B cell (primary cell): ENCODE measurements around the gene RMDN2. TPM values are rescaled to one million over a fixed set of nuclear protein-coding genes. Genes with fewer than 3 reads are reported as not detected.

Experiments
- ATAC-seq: fragments of 200-7000 bp; cut with Tn5 transposase; one replicate; pipeline ENCODE4 v1.10.0; 2021; ENCODE audit warnings: low read depth, mild to moderate bottlenecking, moderate number of reproducible peaks, moderate library complexity
- CTCF ChIA-PET: fragments of 350-600 bp; sonication (Branson Sonifier 250); formaldehyde crosslinking; loops from one replicate; lab custom pipeline; 2021; ENCODE audit warnings: antibody characterized with exemption, inconsistent platforms; lab: Charles Lee
- POLR2A ChIA-PET: fragments of 350-600 bp; sonication (Branson Sonifier 250); formaldehyde crosslinking; loops from one replicate; lab custom pipeline; 2021; ENCODE audit warnings: antibody characterized with exemption; lab: Charles Lee
- DNase-seq: peaks from one replicate; pipeline ENCODE4 v3.0.0; 2013
- H2AFZ ChIP-seq: 2 replicates; pipeline ENCODE4 v1.6.1; 2012; ENCODE audit warnings: mild to moderate bottlenecking, low read depth, low read length; ENCODE audit not compliant: insufficient read depth, poor library complexity, severe bottlenecking
- H3K27ac ChIP-seq, 2 donors: 1 replicate in 1 of 2; 2 replicates in 1 of 2; pipeline ENCODE4 v1.5.1; 2012 to 2013; ENCODE audit warnings: low read length in 2 of 2, mild to moderate bottlenecking in 2 of 2, moderate library complexity in 1 of 2
- H3K27me3 ChIP-seq, 4 experiments: fragments of 200-600 bp in 1 of 4; sonication (generic) in 1 of 4; replicated peaks in 1 of 4; 1 replicate in 2 of 4; 2 replicates in 2 of 4; pipeline versions ENCODE4 v1.6.1 to v1.7.0; 2013 to 2016; ENCODE audit warnings: low read length in 3 of 4, mild to moderate bottlenecking in 2 of 4, mixed read lengths in 1 of 4, moderate library complexity in 1 of 4; ENCODE audit not compliant: insufficient read depth in 4 of 4, control insufficient read depth in 3 of 4; ENCODE audit errors: control extremely low read depth in 1 of 4
- H3K36me3 ChIP-seq, 2 experiments: replicated peaks in 1 of 2; 1 replicate in 1 of 2; 2 replicates in 1 of 2; pipeline versions ENCODE4 v1.6.1 to v1.7.1; 2013; ENCODE audit warnings: low read length in 1 of 2; ENCODE audit not compliant: insufficient read depth in 2 of 2, control insufficient read depth in 1 of 2; ENCODE audit errors: control extremely low read depth in 1 of 2, extremely low read depth in 1 of 2
- H3K4me1 ChIP-seq, 2 donors: fragments of 200-600 bp in 1 of 2; sonication (generic) in 1 of 2; 1 replicate in 1 of 2; 2 replicates in 1 of 2; pipeline versions ENCODE4 v1.5.1 to v1.6.1; 2013 to 2017; ENCODE audit warnings: low read length in 2 of 2; ENCODE audit not compliant: control insufficient read depth in 2 of 2, insufficient read depth in 2 of 2
- H3K4me2 ChIP-seq: replicated peaks from 2 replicates; pipeline ENCODE3; 2012; ENCODE audit warnings: mild to moderate bottlenecking, low read depth, low read length; ENCODE audit not compliant: poor library complexity, severe bottlenecking
- H3K4me3 ChIP-seq, 5 experiments: fragments of 200-600 bp in 1 of 5; sonication (generic) in 1 of 5; 1 replicate in 3 of 5; 2 replicates in 2 of 5; pipeline versions ENCODE4 v1.5.1 to v1.7.0; 2011 to 2016; ENCODE audit warnings: low read length in 4 of 5, mild to moderate bottlenecking in 4 of 5, low read depth in 2 of 5, control low read depth in 1 of 5, moderate library complexity in 1 of 5; ENCODE audit not compliant: insufficient read depth in 1 of 5; ENCODE audit errors: control extremely low read depth in 1 of 5, extremely low read depth in 1 of 5
- H3K79me2 ChIP-seq: fragments of 200-600 bp; sonication (generic); one replicate; pipeline ENCODE4 v1.6.0; 2016; ENCODE audit warnings: low read length; ENCODE audit not compliant: control insufficient read depth, insufficient read depth
- H3K9ac ChIP-seq: fragments of 200-600 bp; sonication (generic); 2 replicates; pipeline ENCODE4 v1.6.1; 2017; ENCODE audit warnings: mild to moderate bottlenecking, low read length, moderate library complexity
- H3K9me3 ChIP-seq, 3 donors: one replicate each; pipeline versions ENCODE4 v1.6.1 to v1.7.1; 2013; ENCODE audit warnings: low read length in 2 of 3; ENCODE audit not compliant: control insufficient read depth in 2 of 3, insufficient read depth in 1 of 3; ENCODE audit errors: control extremely low read depth in 1 of 3
- H4K20me1 ChIP-seq: 2 replicates; pipeline ENCODE4 v1.6.0; 2012; ENCODE audit warnings: mild to moderate bottlenecking, low read length; ENCODE audit not compliant: insufficient read depth, control insufficient read depth, poor library complexity, severe bottlenecking
- H3K27ac Mint-ChIP-seq: one replicate; pipeline ENCODE4 v1.8.0; 2021; ENCODE audit warnings: mixed read lengths
- H3K27me3 Mint-ChIP-seq: one replicate; pipeline ENCODE4 v1.8.0; 2021; ENCODE audit warnings: mixed read lengths
- H3K4me1 Mint-ChIP-seq: one replicate; pipeline ENCODE4 v1.8.0; 2021; ENCODE audit warnings: mixed read lengths
- H3K4me3 Mint-ChIP-seq: one replicate; pipeline ENCODE4 v1.8.0; 2021; ENCODE audit warnings: mixed read lengths
- H3K9me3 Mint-ChIP-seq: one replicate; pipeline ENCODE4 v1.8.0; 2022; ENCODE audit warnings: mixed read lengths; ENCODE audit not compliant: insufficient read depth
- CTCF ChIP-seq: fragments of 200-600 bp; IDR thresholded peaks from one replicate; pipeline ENCODE4 v1.8.0; 2022; ENCODE audit warnings: antibody characterized with exemption, mild to moderate bottlenecking
- EZH2 ChIP-seq: IDR thresholded peaks from 2 replicates; pipeline ENCODE4 v1.6.1; 2012; ENCODE audit warnings: borderline replicate concordance, low read depth, mild to moderate bottlenecking, moderate library complexity, low read length; ENCODE audit not compliant: insufficient read depth, poor library complexity, severe bottlenecking
- WGBS: methylation state at CpG from one replicate; pipeline ENCODE4 v1.1.5; 2013; ENCODE audit warnings: missing lambda C conversion rate; ENCODE audit not compliant: insufficient coverage; 5-methylcytosine and 5-hydroxymethylcytosine counted together
- intact Hi-C: fragments of 100-400 bp; cut with micrococcal nuclease; formaldehyde crosslinking; loops from one replicate; pipeline ENCODE4 v1.10.0; 2022
- polyA plus RNA-seq: library from polyadenylated mRNA; depleted of rRNA; stranded (reverse); fragments of >200 nt; gene quantifications from 2 replicates; pipeline ENCODE4 v1.2.3, GENCODE V29; 2012
- total RNA-seq, 2 donors: library from RNA; stranded (reverse); fragments of 120-200 nt in 1 of 2; gene quantifications; 1 replicate in 1 of 2; 2 replicates in 1 of 2; pipeline versions ENCODE4 v1.2.3 to v1.2.4, GENCODE V29; 2013 to 2022

The RMDN2 gene
- total and polyA plus RNA-seq, 2 donors (not counting 1 experiment from before 2014, with no cell fraction given): 6.4 to 6.6 TPM

- peak overlapping the region; percentile 89 for H3K4me2 ChIP-seq
- peaks cover 11% of the 10 kb centered on the region for H3K79me2 ChIP-seq
- TF ChIP-seq EZH2: no peak
- H3K27me3 ChIP-seq: peaks cover 0 to 4% (median 0%) of the 10 kb centered on the region in 4 experiments
- Mint-ChIP-seq H3K4me3 (peak overlapping the region; percentile 96), H3K27me3 (peaks cover 11% of the 10 kb centered on the region), H3K27ac (no peak overlapping the region), H3K9me3 (no peaks in the 10 kb centered on the region), H3K4me1 (peaks cover 29% of the 10 kb centered on the region)
- H3K9ac ChIP-seq: no peak overlapping the region
- ChIA-PET CTCF (interaction anchor here (1.2 to 5.3 kb wide), 4 partner anchors 11 to 33 kb away, joined by 3 to 18 read pairs (median 6); no protein-coding TSS in a partner anchor), POLR2A (interaction anchor here (1.7 kb wide), 1 partner anchor 8 kb away, joined by 3 read pairs; no protein-coding TSS in a partner anchor)
- no peaks in the 10 kb centered on the region for H4K20me1 ChIP-seq
- no peak overlapping the region for H3K27ac ChIP-seq
- H3K9me3 ChIP-seq: no peaks in the 10 kb centered on the region
- intact Hi-C loops: loop anchor here (2.0 to 10.0 kb wide), 3 partner anchors 31 to 959 kb away; partner anchors contain the start of gene STRN
- ATAC-seq (no peak), DNase-seq (no peak)
- peak overlapping the region; percentile 97 for H2AFZ ChIP-seq
- H3K4me1 ChIP-seq: peaks cover 12 to 15% of the 10 kb centered on the region in 2 donors
- 70% methylated on average over 8 of the region's 13 CpGs for WGBS
- H3K36me3 ChIP-seq: no peaks in the 10 kb centered on the region
- H3K4me3 ChIP-seq: no peak overlapping the region
Observed at GRCh38 chr2:37923308-37924055, 1.6 kb upstream of the RMDN2 start.

- Histone ChIP-seq H3K9ac (no peak overlapping the region), H3K27me3 (no peaks in the 10 kb centered on the region), H3K36me3 (no peaks in the 10 kb centered on the region), H3K79me2 (peaks cover 36% of the 10 kb centered on the region), H3K4me2 (no peak overlapping the region), H3K27ac (no peak overlapping the region), H3K4me1 (peaks cover 15 to 17% of the 10 kb centered on the region in 2 donors), H4K20me1 (no peaks in the 10 kb centered on the region), H2AFZ (no peak overlapping the region), H3K9me3 (no peaks in the 10 kb centered on the region), H3K4me3 (no peak overlapping the region)
- H3K27me3 Mint-ChIP-seq: peaks cover 6% of the 10 kb centered on the region
- intact Hi-C loops: loop anchor here (5.0 to 10.0 kb wide), 2 partner anchors 274 to 962 kb away; partner anchors contain the start of gene STRN
- POLR2A ChIA-PET: interaction anchor here (0.6 kb wide), 1 partner anchor 299 kb away, joined by 4 read pairs; no protein-coding TSS in a partner anchor
- no peak overlapping the region for H3K27ac Mint-ChIP-seq
- H3K9me3 Mint-ChIP-seq: no peaks in the 10 kb centered on the region
- peaks cover 46% of the 10 kb centered on the region for H3K4me1 Mint-ChIP-seq
- CTCF ChIA-PET: interaction anchor here (1.8 kb wide), 1 partner anchor 49 kb away, joined by 7 read pairs; no protein-coding TSS in a partner anchor
- no peak overlapping the region for H3K4me3 Mint-ChIP-seq
- TF ChIP-seq EZH2 (no peak), CTCF (no peak)
- WGBS: 95% methylated on average over 4 of the region's 6 CpGs
- DNase-seq (no peak), ATAC-seq (no peak)
Observed at GRCh38 chr2:37926635-37927034, 1.5 kb downstream of the RMDN2 start.
